H1 (cell line): ENCODE data around the gene TOP3A. TPM values are rescaled to one million over a fixed set of nuclear protein-coding genes. Genes with fewer than 3 reads are reported as not detected.

Experiments used
- CBX5 ChIP-seq: fragments of 300-800, 300-1000 bp; sonication (generic); IDR thresholded peaks from 2 replicates; pipeline ENCODE4 v1.7.1; 2016; ENCODE audit warnings: antibody characterized with exemption, low read length, low read depth
- CHD1 ChIP-seq: IDR thresholded peaks from 2 replicates; pipeline ENCODE4 v1.6.1; 2012; ENCODE audit warnings: low read depth, low read length, improper control_type of control experiment
- NANOG ChIP-seq: IDR thresholded peaks from 2 replicates; pipeline ENCODE4 v1.6.1; 2011; ENCODE audit warnings: low read length, low read depth, mild to moderate bottlenecking, inconsistent platforms; ENCODE audit not compliant: insufficient read depth, poor library complexity, severe bottlenecking
- RFX5 ChIP-seq: IDR thresholded peaks from 2 replicates; pipeline ENCODE4 v1.6.1; 2011; ENCODE audit warnings: low read depth, low read length, improper control_type of control experiment, borderline replicate concordance
- SUZ12 ChIP-seq: fragments of 200-600 bp; sonication (generic); IDR thresholded peaks from 2 replicates; pipeline ENCODE4 v1.6.1; 2012; ENCODE audit warnings: mild to moderate bottlenecking, inconsistent platforms, low read length, moderate library complexity, mixed read lengths
- polyA plus RNA-seq, 7 experiments: library from polyadenylated mRNA; depleted of rRNA in 3 of 7; stranded (reverse) in 5 of 7; unstranded in 2 of 7; fragments of >200 nt in 5 of 7; fragments of 200-250 nt in 2 of 7; gene quantifications; 1 replicate in 5 of 7; 2 replicates in 1 of 7; 4 replicates in 1 of 7; pipeline versions ENCODE4 v1.2.1 to v1.2.3, GENCODE V29; 2011 to 2013; ENCODE audit warnings: missing spikeins in 2 of 7, mixed read lengths in 2 of 7
- total RNA-seq: library from RNA; stranded (reverse); fragmentation: NEBNext Ultra II Directional; extraction: Animal tissue kit (Norgen Biotek cat#: 25700); gene quantifications from 2 replicates; pipeline ENCODE4 v1.2.1, GENCODE V29; 2021

Gene TOP3A
- total and polyA plus RNA-seq, 2 of the 8 experiments (the other 6 are each of a cell fraction or from before 2014, with no cell fraction given), result 23.4 to 54.3 TPM

DNA sequence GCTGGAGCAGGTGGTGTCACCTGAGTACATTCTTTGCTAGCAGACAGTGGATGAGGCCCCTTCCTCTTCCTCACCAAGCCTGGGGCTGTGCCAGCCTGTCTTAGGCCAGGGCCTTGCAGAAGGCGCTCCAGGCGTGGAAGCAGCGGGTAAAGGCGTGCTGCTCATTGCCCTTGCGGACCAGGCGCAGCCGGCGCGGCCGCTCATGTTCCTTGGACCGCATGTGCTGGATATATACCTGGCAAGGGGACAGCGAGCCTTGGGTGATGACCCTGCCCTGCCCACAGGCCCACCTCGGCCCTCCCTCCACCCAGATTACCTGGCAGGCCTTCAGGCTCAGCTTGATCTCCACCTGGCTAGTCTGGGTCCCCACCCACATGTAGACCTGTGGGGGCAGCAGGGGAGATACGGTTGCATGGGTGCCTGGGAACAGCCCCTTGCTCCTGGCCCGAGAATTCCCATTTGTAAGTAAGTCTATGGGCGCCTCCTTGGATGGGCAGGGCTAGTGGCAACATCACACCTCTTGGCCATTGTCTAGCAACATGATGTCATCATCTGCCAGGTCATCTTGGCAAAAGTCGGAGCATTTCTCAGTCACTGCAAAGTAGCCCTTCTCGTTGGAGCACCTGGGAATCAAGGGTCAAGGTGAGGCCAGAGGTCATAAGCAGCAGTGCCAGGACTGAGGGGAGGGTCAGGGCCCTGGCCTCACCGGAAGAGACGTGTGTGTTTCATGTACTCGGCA, 69.6 kb downstream of the TOP3A start (continued):
- TF ChIP-seq CBX5 (no peak), RFX5 (no peak), NANOG (no peak), CHD1 (no peak), SUZ12 (no peak)
